NCI-H187 (cell line): ENCODE measurements around the gene PFDN2.

ENCODE experiments used
- DNase-seq, 2 experiments: peaks; one replicate each; lab custom pipeline; 2025; lab: John Stamatoyannopoulos, UW

Gene PFDN2

GRCh38 chr1:161099090-161099802, 18.6 kb downstream of the PFDN2 start:
- DNase-seq, result no peak

GRCh38 chr1:161098210-161099068, 19.4 kb downstream of the PFDN2 start, which contains the start of gene KLHDC9:
TSS of gene KLHDC9 (plus strand) at chr1:161098361. CDS start at chr1:161098536, 175 bp downstream.
- DNase-seq, result peak; percentile 98 to 100

GRCh38 chr1:161096530-161096929, 21.3 kb downstream of the PFDN2 start:
- DNase-seq, result no peak

- no peak for DNase-seq
Measured at GRCh38 chr1:161096015-161096414, 21.8 kb downstream of the PFDN2 start.

- no peak for DNase-seq
Measured at GRCh38 chr1:161095230-161095629, 22.6 kb downstream of the PFDN2 start.

- no peak for DNase-seq
Measured at GRCh38 chr1:161094481-161094880, 23.4 kb downstream of the PFDN2 start.

- DNase-seq, result no peak
Measured at GRCh38 chr1:161092621-161093028, 25.2 kb downstream of the PFDN2 start.

GRCh38 chr1:161091796-161092507, 25.9 kb downstream of the PFDN2 start:
- no peak for DNase-seq

- no peak for DNase-seq
Measured at GRCh38 chr1:161091093-161091492, 26.7 kb downstream of the PFDN2 start.

GRCh38 chr1:161090617-161091016, 27.2 kb downstream of the PFDN2 start:
- no peak for DNase-seq

GRCh38 chr1:161089938-161090337, 27.9 kb downstream of the PFDN2 start:
- DNase-seq, result no peak

- no peak for DNase-seq
Measured at GRCh38 chr1:161089251-161089924, 28.4 kb downstream of the PFDN2 start, which contains the start of gene NECTIN4. TSS of gene NECTIN4 (minus strand) at chr1:161089558. CDS start at chr1:161089296, 262 bp downstream.

GRCh38 chr1:161088587-161089110, 29.2 kb downstream of the PFDN2 start:
- no peak for DNase-seq

GRCh38 chr1:161086457-161086856, 31.4 kb downstream of the PFDN2 start:
- no peak for DNase-seq

- no peak for DNase-seq
Measured at GRCh38 chr1:161085165-161085564, 32.7 kb downstream of the PFDN2 start.

GRCh38 chr1:161084597-161084988, 33.2 kb downstream of the PFDN2 start:
- no peak for DNase-seq

- DNase-seq, result no peak
Measured at GRCh38 chr1:161083748-161084596, 33.9 kb downstream of the PFDN2 start.

GRCh38 chr1:161082996-161083747, 34.7 kb downstream of the PFDN2 start:
- no peak for DNase-seq

GRCh38 chr1:161082483-161082882, 35.4 kb downstream of the PFDN2 start:
- no peak for DNase-seq

- DNase-seq, result no peak
Measured at GRCh38 chr1:161081519-161081918, 36.3 kb downstream of the PFDN2 start.
